Breast epithelium (tissue), 3 donors: ENCODE data around the gene ADCY5.

Experiments
- POLR2A ChIP-seq: fragments of 450-650 bp; IDR thresholded peaks from one replicate; pipeline ENCODE4 v1.6.1; 2016; ENCODE audit warnings: antibody characterized with exemption, mild to moderate bottlenecking, moderate library complexity
- POLR2AphosphoS5 ChIP-seq, 3 donors: sonication (generic); formaldehyde crosslinking; IDR thresholded peaks; one replicate each; pipeline ENCODE4 v1.6.1; 2017; ENCODE audit warnings: antibody characterized with exemption in 3 of 3
- TF ChIP-seq, protein P1 (sequence below), 3 donors: fragments of 450-650 bp; IDR thresholded peaks; one replicate each; pipeline ENCODE4 v1.5.1; 2016 to 2017; ENCODE audit warnings: antibody characterized with exemption in 3 of 3, mild to moderate bottlenecking in 3 of 3, moderate library complexity in 3 of 3

DNA sequence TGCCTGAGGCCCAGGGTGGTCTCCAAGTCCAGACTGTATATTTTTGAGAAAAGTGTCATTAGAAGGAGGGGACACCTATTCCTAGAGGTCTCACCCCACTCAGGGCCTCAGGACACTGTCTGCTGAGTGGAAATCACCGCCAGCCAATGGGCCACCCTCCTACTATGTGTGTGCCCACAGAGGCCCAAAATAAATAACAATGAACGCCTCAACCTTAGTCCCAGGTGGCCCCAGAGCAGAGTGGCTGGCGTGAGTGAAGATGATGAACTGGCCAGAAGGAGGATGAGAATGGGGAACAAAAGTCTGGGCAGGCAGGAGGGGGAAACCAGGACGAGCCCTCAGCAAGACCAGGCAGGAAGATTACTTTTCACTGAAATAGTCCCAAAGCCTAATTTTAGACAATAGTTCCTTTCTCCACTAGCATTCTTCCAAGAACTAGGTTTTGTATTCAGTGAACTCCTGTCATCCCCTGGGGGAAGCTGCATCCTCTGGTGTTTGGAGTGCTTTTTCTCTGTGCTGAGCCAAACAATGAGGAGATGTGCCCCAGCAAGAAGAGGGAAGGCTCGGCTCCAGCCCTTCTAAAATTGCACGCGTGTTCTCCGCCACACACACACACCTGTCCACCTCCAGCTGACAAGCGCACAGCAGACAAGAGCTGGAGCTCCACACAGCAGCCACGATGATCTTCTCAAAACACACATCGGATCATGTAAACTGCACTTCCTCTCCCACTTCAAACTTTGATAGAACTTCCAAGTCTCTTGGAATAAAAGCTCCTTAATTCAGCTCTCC lies 72.2 kb downstream of the ADCY5 start:
- TF ChIP-seq POLR2A (no peak), POLR2AphosphoS5 (IDR thresholded peaks at IDR 0.05) (no peak)
- TF ChIP-seq, protein P1, sequence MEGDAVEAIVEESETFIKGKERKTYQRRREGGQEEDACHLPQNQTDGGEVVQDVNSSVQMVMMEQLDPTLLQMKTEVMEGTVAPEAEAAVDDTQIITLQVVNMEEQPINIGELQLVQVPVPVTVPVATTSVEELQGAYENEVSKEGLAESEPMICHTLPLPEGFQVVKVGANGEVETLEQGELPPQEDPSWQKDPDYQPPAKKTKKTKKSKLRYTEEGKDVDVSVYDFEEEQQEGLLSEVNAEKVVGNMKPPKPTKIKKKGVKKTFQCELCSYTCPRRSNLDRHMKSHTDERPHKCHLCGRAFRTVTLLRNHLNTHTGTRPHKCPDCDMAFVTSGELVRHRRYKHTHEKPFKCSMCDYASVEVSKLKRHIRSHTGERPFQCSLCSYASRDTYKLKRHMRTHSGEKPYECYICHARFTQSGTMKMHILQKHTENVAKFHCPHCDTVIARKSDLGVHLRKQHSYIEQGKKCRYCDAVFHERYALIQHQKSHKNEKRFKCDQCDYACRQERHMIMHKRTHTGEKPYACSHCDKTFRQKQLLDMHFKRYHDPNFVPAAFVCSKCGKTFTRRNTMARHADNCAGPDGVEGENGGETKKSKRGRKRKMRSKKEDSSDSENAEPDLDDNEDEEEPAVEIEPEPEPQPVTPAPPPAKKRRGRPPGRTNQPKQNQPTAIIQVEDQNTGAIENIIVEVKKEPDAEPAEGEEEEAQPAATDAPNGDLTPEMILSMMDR (IDR thresholded peaks at IDR 0.05) = no peak
